Kidney (tissue), 14 donors: ENCODE results near the gene ARHGEF11. TPM values are rescaled to one million over a fixed set of nuclear protein-coding genes. Genes with fewer than 3 reads are reported as not detected.
A peak's percentile ranks its signal among the peaks of the same experiment; 100 is the strongest.
"Not testable (repeated sequence)": the region's sequence is repeated elsewhere in the genome, so short reads cannot be mapped to it uniquely, and the experiment has no call there.

Experiments used
- DNase-seq, 5 donors: peaks; one replicate each; pipeline ENCODE4 v3.0.0-alpha.2; 2013 to 2020
- FAIRE-seq: peaks from 2 replicates; lab custom pipeline; 2012; peaks lifted over from hg19 to GRCh38; lab: Jason Lieb, UNC
- H3K27ac ChIP-seq, 2 donors: one replicate each; pipeline ENCODE4 v1.7.0; 2013; ENCODE audit warnings: low read depth in 2 of 2, low read length in 2 of 2, inconsistent platforms in 1 of 2
- H3K27me3 ChIP-seq: one replicate; pipeline ENCODE4 v1.7.1; 2013; ENCODE audit warnings: low read length, inconsistent platforms; ENCODE audit not compliant: control insufficient read depth, insufficient read depth
- H3K36me3 ChIP-seq, 3 donors: one replicate each; pipeline versions ENCODE4 v1.7.0 to v1.7.1; 2013; ENCODE audit warnings: low read length in 3 of 3, control low read depth in 1 of 3, inconsistent platforms in 1 of 3; ENCODE audit not compliant: insufficient read depth in 3 of 3, control insufficient read depth in 2 of 3
- H3K4me1 ChIP-seq, 3 donors: one replicate each; pipeline versions ENCODE4 v1.7.0 to v1.7.1; 2013; ENCODE audit warnings: low read length in 3 of 3, inconsistent platforms in 1 of 3, low read depth in 1 of 3; ENCODE audit not compliant: control insufficient read depth in 2 of 3, insufficient read depth in 2 of 3
- H3K4me3 ChIP-seq, 3 donors: one replicate each; pipeline versions ENCODE4 v1.7.0 to v1.8.1; 2013; ENCODE audit warnings: low read length in 3 of 3, control low read depth in 1 of 3, inconsistent platforms in 1 of 3
- H3K9ac ChIP-seq, 3 donors: one replicate each; pipeline versions ENCODE4 v1.7.0 to v1.7.1; 2013; ENCODE audit warnings: low read length in 3 of 3, control low read depth in 1 of 3, inconsistent platforms in 1 of 3
- H3K9me3 ChIP-seq, 3 donors: one replicate each; pipeline versions ENCODE4 v1.7.0 to v1.7.1; 2013; ENCODE audit warnings: low read length in 3 of 3, control low read depth in 1 of 3, inconsistent platforms in 1 of 3; ENCODE audit not compliant: control insufficient read depth in 2 of 3, insufficient read depth in 1 of 3
- intact Hi-C: fragments of 100-400 bp; cut with DNase I; formaldehyde crosslinking; loops from one replicate; pipeline ENCODE4 v1.11.1; 2022
- polyA plus RNA-seq: library from polyadenylated mRNA; stranded (reverse); fragments of 350-450 nt; fragmentation: Illumina TruSeq; extraction: RNeasy Lipid Tissue Mini Kit (QIAGEN cat#74804); gene quantifications from one replicate; pipeline ENCODE4 v1.2.3, GENCODE V29; 2014; ENCODE audit warnings: low read depth, low replicate concordance; ENCODE audit not compliant: insufficient read depth
- total RNA-seq: library from RNA; stranded (reverse); fragmentation: NEBNext Ultra II Directional; extraction: Animal tissue kit (Norgen Biotek cat#: 25700); gene quantifications from one replicate; pipeline ENCODE4 v1.2.1, GENCODE V29; 2021
- TF ChIP-seq, protein P1 (sequence below): IDR thresholded peaks from 3 replicates; pipeline ENCODE4 v1.5.1; 2012; ENCODE audit warnings: mild to moderate bottlenecking, moderate library complexity, borderline replicate concordance; ENCODE audit not compliant: insufficient read depth; ENCODE audit errors: extremely low read depth
- donor health status: control.
- donor health status: control.
- donor health status: control.
- donor health status: control.
- donor health status: control.
- donor health status: DM: yes; HTN: yes; CAD: no.
- donor health status: Normal renal cell carcinoma (clear cell type).

The ARHGEF11 gene
- total and polyA plus RNA-seq, 2 donors from 2014 or later: 8.8 to 36.4 TPM

DNA sequence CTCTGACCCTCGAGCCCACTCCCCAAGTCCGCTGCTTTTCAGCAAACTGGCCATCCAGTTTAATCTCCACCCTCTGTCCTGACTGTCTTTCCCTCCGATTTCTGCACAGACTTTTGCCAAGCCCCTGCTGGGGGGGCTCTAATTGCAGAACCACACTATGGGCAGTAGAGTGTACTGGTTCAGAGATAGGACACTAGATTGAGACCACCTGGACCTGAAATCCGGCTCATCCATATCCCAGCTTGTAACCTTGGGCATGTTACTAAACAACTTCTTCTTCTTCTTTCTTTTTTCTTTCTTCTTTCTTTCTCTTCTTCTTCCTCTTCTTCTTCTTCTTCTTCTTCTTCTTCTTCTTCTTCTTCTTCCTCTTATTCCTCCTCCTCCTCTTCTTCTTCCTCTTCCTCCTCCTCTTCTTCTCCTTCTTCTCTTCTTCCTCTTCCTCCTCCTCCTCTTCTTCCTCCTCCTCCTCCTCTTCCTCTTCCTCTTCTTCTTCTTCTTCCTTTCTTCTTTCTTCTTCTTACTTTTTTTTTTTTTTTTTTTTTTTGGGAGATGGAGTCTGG is 117.4 kb downstream of the ARHGEF11 start:
- Histone ChIP-seq H3K4me3 (no peak overlapping the region), H3K27me3 (peaks cover 24% of the 10 kb centered on the region)
- intact Hi-C loops: no loop called here

GRCh38 chr1:156927215-156928042 is 118.1 kb downstream of the ARHGEF11 start:
- DNase-seq (peak; percentile 85 to 91 (median 88)), FAIRE-seq (no peak)
- Histone ChIP-seq H3K27me3 (peaks cover 30% of the 10 kb centered on the region), H3K27ac (no peak overlapping the region), H3K4me1 (peaks cover 0 to 2% (median 0%) of the 10 kb centered on the region in 3 donors), H3K9me3 (no peaks in the 10 kb centered on the region), H3K9ac (no peak overlapping the region), H3K36me3 (no peaks in the 10 kb centered on the region), H3K4me3 (no peak overlapping the region)
- intact Hi-C loops: no loop called here
- TF ChIP-seq, protein P1, sequence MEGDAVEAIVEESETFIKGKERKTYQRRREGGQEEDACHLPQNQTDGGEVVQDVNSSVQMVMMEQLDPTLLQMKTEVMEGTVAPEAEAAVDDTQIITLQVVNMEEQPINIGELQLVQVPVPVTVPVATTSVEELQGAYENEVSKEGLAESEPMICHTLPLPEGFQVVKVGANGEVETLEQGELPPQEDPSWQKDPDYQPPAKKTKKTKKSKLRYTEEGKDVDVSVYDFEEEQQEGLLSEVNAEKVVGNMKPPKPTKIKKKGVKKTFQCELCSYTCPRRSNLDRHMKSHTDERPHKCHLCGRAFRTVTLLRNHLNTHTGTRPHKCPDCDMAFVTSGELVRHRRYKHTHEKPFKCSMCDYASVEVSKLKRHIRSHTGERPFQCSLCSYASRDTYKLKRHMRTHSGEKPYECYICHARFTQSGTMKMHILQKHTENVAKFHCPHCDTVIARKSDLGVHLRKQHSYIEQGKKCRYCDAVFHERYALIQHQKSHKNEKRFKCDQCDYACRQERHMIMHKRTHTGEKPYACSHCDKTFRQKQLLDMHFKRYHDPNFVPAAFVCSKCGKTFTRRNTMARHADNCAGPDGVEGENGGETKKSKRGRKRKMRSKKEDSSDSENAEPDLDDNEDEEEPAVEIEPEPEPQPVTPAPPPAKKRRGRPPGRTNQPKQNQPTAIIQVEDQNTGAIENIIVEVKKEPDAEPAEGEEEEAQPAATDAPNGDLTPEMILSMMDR: peak; percentile 57

More for the DNA sequence above, 117.4 kb downstream of the ARHGEF11 start:
- Histone ChIP-seq H3K4me1 (peaks cover 0 to 2% (median 0%) of the 10 kb centered on the region in 3 donors), H3K27ac (no peak overlapping the region), H3K9ac (no peak overlapping the region), H3K9me3 (no peaks in the 10 kb centered on the region), H3K36me3 (no peaks in the 10 kb centered on the region)
- TF ChIP-seq, protein P1: no peak
- DNase-seq (no peak), FAIRE-seq (no peak)

GRCh38 chr1:156926695-156927094 is 118.8 kb downstream of the ARHGEF11 start:
- H3K36me3 ChIP-seq, H3K9me3 ChIP-seq, intact Hi-C loops, H3K9ac ChIP-seq, H3K27ac ChIP-seq, FAIRE-seq, H3K4me1 ChIP-seq, H3K4me3 ChIP-seq: not testable (repeated sequence)
- peak in 1 of 5 donors; percentile 16 for DNase-seq
- H3K27me3 ChIP-seq: peaks cover 37% of the 10 kb centered on the region

DNA sequence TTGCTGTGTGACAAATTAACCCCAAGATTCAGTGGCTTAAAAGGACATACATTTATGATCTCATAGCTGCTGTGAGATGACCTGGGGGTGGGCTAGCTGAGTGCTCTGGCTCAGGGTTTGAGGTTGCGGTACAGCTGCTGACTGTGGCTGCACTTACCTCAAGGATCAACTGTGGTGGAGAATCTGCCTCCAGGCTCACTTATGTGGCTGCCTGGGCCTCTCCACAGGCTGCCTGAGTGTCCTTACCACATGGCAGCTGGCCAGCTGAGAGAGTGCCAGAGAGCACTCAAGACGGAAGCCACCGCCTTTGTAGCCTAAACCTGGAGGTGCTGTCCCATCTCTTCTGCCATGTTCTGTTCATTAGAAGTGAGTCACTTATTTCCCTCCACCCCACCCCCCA is 119.4 kb downstream of the ARHGEF11 start:
- Histone ChIP-seq H3K9me3 (no peaks in the 10 kb centered on the region), H3K36me3 (no peaks in the 10 kb centered on the region), H3K4me1 (peaks cover 0 to 2% (median 0%) of the 10 kb centered on the region in 3 donors), H3K4me3 (no peak overlapping the region), H3K9ac (no peak overlapping the region), H3K27me3 (peaks cover 41% of the 10 kb centered on the region), H3K27ac (no peak overlapping the region)
- TF ChIP-seq, protein P1: no peak
- FAIRE-seq (no peak), DNase-seq (peak in 3 of 5 donors; percentile 41 to 76 (median 54))
- intact Hi-C loops: no loop called here
